ENCODE results near the gene GSTM5. TPM values are rescaled to one million over a fixed set of nuclear protein-coding genes. Genes with fewer than 3 reads are reported as not detected.
A peak's percentile ranks its signal among the peaks of the same experiment; 100 is the strongest.

Gene GSTM5
- total and polyA plus RNA-seq, 12 donors: 0.48 to 10.5 (median 3.3) TPM

GRCh38 chr1:109762821-109763645, 51.0 kb downstream of the GSTM5 start:
- Histone ChIP-seq H3K27ac (peak overlapping the region in 1 of 5 donors; percentile 46), H3K9me3 (replicated peaks in 1 of 3) (no peaks in the 10 kb centered on the region), H3K27me3 (no peaks in the 10 kb centered on the region), H3K4me1 (replicated peaks in 1 of 2) (peaks cover 0 to 8% of the 10 kb centered on the region in 2 donors), H3K4me3 (no peak overlapping the region), H3K36me3 (replicated peaks in 1 of 2) (no peaks in the 10 kb centered on the region)
- intact Hi-C loops (cut with DNase I): no loop called here
- peak in 6 of 7 donors; percentile 9 to 51 (median 22) for DNase-seq
- TF ChIP-seq POLR2A (IDR thresholded peaks at IDR 0.05): no peak
- no peak for TF ChIP-seq CTCF (IDR thresholded peaks at IDR 0.05)
- 65 to 71% (median 66%) methylated on average over 9 to 11 of the region's 11 CpGs for WGBS, 4 donors

- Histone ChIP-seq H3K27me3 (no peaks in the 10 kb centered on the region), H3K27ac (peak within 1 kb of the TSS in 1 of 5 donors; percentile 46), H3K4me1 (replicated peaks in 1 of 2) (peaks cover 0 to 8% of the 10 kb centered on the region in 2 donors), H3K36me3 (replicated peaks in 1 of 2) (no peaks in the 10 kb centered on the region), H3K9me3 (replicated peaks in 1 of 3) (no peaks in the 10 kb centered on the region), H3K4me3 (no peak within 1 kb of the TSS)
- TF ChIP-seq POLR2A (IDR thresholded peaks at IDR 0.05) (no peak), CTCF (IDR thresholded peaks at IDR 0.05) (no peak)
- DNase-seq: peak in 5 of 7 donors; percentile 9 to 41 (median 13)
- 86 to 91% (median 88%) methylated on average over 4 to 11 of the region's 11 CpGs for WGBS, 4 donors
- intact Hi-C loops (cut with DNase I): no loop called here
These were observed 51.8 kb downstream of the GSTM5 start, which contains the start of gene EPS8L3 for GRCh38 chr1:109763646-109764415. Gene EPS8L3 (minus strand): TSS chr1:109763923. CDS start chr1:109761749, 2,174 bp downstream.

GRCh38 chr1:109764561-109765482, 52.8 kb downstream of the GSTM5 start:
- Histone ChIP-seq H3K4me1 (replicated peaks in 1 of 2) (peaks cover 0 to 8% of the 10 kb centered on the region in 2 donors), H3K36me3 (replicated peaks in 1 of 2) (no peaks in the 10 kb centered on the region), H3K9me3 (replicated peaks in 1 of 3) (no peaks in the 10 kb centered on the region), H3K4me3 (no peak overlapping the region), H3K27ac (no peak overlapping the region), H3K27me3 (no peaks in the 10 kb centered on the region)
- TF ChIP-seq POLR2A (IDR thresholded peaks at IDR 0.05) (no peak), CTCF (IDR thresholded peaks at IDR 0.05) (no peak)
- DNase-seq: peak in 5 of 7 donors; percentile 8 to 41 (median 10)
- 88 to 94% (median 91%) methylated on average over 10 to 13 of the region's 13 CpGs for WGBS, 4 donors
- intact Hi-C loops (cut with DNase I): no loop called here

All from adrenal gland (tissue), 12 donors.